Ishikawa (cell line): ENCODE measurements around the gene AHR.
A peak's percentile ranks its signal among the peaks of the same experiment; 100 is the strongest.

Experiments used
- CEBPB ChIP-seq: IDR thresholded peaks from 2 replicates; pipeline ENCODE4 v1.6.1; 2012
- CREB1 ChIP-seq: IDR thresholded peaks from 2 replicates; pipeline ENCODE4 v1.6.1; 2012; ENCODE audit warnings: low read depth
- EGR1 ChIP-seq: IDR thresholded peaks from 2 replicates; pipeline ENCODE4 v1.6.1; 2012
- EP300 ChIP-seq: IDR thresholded peaks from 2 replicates; pipeline ENCODE4 v1.6.1; 2012; ENCODE audit warnings: borderline replicate concordance
- FOXM1 ChIP-seq: IDR thresholded peaks from 2 replicates; pipeline ENCODE4 v1.6.1; 2012; ENCODE audit warnings: low read depth, borderline replicate concordance
- NFIC ChIP-seq: IDR thresholded peaks from 2 replicates; pipeline ENCODE4 v1.6.1; 2012
- RAD21 ChIP-seq: IDR thresholded peaks from 2 replicates; pipeline ENCODE4 v1.6.1; 2012; ENCODE audit warnings: low read depth
- TAF1 ChIP-seq: IDR thresholded peaks from 2 replicates; pipeline ENCODE4 v1.6.1; 2012; ENCODE audit warnings: low read depth, mild to moderate bottlenecking
- TCF12 ChIP-seq: IDR thresholded peaks from 2 replicates; pipeline ENCODE4 v1.6.1; 2012; ENCODE audit warnings: low read depth
- TEAD4 ChIP-seq: IDR thresholded peaks from 2 replicates; pipeline ENCODE4 v1.6.1; 2012
- YY1 ChIP-seq: IDR thresholded peaks from 2 replicates; pipeline ENCODE4 v1.6.1; 2012; ENCODE audit warnings: low read depth
- ZBTB7A ChIP-seq: IDR thresholded peaks from 2 replicates; pipeline ENCODE4 v1.6.1; 2012; ENCODE audit warnings: low read depth
- TF ChIP-seq, protein P1 (sequence below): IDR thresholded peaks from 2 replicates; pipeline ENCODE4 v1.6.1; 2012
- TF ChIP-seq, protein P2 (sequence below): IDR thresholded peaks from 2 replicates; pipeline ENCODE4 v1.6.1; 2012
- TF ChIP-seq, protein P3 (sequence below): IDR thresholded peaks from 2 replicates; pipeline ENCODE4 v1.6.1; 2012; ENCODE audit warnings: low read depth, mild to moderate bottlenecking

AHR gene

DNA sequence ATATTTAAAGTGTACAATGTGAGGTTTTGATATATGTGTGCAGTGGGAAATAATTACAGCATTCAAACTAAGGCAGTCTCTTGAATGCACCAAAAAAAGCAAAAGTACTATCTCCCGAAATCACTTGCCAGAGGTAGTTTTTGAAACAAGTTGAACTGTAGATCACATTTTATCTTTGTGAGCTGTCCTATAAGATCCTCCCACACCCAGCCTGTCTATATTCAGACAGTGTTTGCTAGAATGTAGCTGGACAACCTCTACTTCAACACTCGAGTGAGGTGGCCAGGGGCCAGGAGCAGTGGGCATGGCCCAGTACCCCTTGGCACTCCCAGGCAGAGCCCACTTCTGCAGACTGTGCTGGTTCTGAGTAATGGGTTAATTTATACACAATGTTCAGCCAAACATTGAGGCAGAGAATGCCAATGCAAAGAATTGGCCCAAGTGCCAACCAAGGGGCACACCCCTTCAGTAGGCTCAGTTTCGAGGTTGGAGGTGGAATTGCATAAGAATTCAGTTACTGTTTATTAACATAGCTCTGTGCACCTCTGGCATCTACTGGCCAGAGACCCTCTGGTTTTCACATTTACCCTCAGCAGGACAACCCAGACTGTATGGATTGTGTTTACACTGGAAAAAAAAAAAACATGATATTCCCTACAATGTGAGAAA, 70.5 kb downstream of the AHR start:
- TF ChIP-seq CEBPB = no peak
- TF ChIP-seq YY1 = no peak
- no peak for TF ChIP-seq CREB1
- no peak for TF ChIP-seq RAD21
- TF ChIP-seq TCF12 = no peak
- TF ChIP-seq, protein P1, sequence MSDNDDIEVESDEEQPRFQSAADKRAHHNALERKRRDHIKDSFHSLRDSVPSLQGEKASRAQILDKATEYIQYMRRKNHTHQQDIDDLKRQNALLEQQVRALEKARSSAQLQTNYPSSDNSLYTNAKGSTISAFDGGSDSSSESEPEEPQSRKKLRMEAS = no peak
- no peak for TF ChIP-seq NFIC
- TF ChIP-seq ZBTB7A = no peak
- TF ChIP-seq FOXM1 = no peak
- TF ChIP-seq, protein P2, sequence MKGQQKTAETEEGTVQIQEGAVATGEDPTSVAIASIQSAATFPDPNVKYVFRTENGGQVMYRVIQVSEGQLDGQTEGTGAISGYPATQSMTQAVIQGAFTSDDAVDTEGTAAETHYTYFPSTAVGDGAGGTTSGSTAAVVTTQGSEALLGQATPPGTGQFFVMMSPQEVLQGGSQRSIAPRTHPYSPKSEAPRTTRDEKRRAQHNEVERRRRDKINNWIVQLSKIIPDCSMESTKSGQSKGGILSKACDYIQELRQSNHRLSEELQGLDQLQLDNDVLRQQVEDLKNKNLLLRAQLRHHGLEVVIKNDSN = no peak
- TF ChIP-seq EP300 = no peak
- no peak for TF ChIP-seq TAF1
- TF ChIP-seq EGR1 = no peak
- no peak for TF ChIP-seq TEAD4
- TF ChIP-seq, protein P3, sequence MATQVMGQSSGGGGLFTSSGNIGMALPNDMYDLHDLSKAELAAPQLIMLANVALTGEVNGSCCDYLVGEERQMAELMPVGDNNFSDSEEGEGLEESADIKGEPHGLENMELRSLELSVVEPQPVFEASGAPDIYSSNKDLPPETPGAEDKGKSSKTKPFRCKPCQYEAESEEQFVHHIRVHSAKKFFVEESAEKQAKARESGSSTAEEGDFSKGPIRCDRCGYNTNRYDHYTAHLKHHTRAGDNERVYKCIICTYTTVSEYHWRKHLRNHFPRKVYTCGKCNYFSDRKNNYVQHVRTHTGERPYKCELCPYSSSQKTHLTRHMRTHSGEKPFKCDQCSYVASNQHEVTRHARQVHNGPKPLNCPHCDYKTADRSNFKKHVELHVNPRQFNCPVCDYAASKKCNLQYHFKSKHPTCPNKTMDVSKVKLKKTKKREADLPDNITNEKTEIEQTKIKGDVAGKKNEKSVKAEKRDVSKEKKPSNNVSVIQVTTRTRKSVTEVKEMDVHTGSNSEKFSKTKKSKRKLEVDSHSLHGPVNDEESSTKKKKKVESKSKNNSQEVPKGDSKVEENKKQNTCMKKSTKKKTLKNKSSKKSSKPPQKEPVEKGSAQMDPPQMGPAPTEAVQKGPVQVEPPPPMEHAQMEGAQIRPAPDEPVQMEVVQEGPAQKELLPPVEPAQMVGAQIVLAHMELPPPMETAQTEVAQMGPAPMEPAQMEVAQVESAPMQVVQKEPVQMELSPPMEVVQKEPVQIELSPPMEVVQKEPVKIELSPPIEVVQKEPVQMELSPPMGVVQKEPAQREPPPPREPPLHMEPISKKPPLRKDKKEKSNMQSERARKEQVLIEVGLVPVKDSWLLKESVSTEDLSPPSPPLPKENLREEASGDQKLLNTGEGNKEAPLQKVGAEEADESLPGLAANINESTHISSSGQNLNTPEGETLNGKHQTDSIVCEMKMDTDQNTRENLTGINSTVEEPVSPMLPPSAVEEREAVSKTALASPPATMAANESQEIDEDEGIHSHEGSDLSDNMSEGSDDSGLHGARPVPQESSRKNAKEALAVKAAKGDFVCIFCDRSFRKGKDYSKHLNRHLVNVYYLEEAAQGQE = no peak

DNA sequence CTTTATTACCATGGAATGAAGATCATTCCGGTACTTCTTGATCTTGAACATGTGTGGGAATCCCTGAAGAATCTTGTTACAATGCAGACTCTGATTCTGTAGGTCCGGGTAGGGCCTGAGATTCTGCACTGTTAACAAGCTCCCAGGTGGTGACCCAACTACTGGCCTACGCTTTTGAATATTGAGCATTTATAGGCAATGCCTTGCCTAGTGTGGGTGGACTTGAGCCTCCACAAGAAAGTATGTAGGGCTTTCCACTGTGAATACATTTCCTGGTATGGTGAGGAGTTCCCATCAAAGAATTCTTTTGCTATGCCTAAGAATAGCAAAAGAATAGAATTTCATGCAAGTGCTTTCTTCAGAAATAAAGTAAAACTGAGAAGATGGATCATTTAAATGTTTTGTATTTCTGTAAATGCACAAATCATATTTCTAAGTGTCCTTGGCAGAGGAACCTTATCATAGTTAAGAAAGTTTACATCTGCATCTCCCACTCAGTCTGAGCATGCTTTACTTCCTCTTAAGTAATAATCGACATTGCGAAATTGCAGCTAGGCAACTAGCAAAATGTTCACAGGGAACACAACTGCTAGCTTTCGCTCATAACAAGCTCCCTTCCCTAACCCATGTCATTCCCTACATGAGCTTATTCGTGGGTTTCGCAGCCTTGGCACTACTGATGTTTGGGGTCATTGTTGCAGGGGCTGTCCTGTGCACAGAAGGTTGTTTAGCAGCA, 71.4 kb downstream of the AHR start:
- peak; percentile 90 for TF ChIP-seq CEBPB
- no peak for TF ChIP-seq RAD21
- TF ChIP-seq EGR1 = no peak

DNA sequence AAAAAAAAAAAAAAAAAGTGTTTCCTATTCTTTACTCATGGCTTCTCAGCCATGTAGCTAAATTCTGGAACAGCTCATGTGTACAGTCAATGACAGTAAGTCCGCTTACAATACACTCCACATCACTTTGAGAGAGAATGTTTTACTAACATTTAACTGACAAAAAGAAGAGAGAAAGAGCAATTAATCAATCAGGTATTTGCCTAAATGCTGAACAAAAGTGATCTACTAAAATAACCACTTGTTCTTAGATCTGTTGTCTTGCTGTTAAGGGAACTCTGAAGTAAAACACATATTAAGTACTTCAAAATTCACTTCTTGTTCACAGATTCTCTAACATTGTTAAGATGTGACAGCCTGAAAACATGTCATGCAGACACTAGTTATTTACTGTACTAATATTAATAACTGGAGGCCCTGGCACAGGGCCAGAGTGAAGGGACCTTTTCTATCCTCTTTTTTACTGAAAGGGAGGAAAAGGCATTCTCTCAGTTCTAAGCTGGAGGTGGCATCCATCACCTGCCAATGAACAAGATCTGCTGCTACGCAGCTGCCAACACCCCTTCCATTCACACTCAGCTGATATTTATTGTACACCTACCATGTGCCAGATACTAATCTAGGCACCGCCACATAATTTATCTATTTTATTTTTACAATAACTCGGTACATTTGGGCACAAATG, 72.6 kb downstream of the AHR start:
- TF ChIP-seq FOXM1 (no peak), TCF12 (no peak), TAF1 (no peak), ZBTB7A (no peak), NFIC (no peak), TEAD4 (no peak)
- TF ChIP-seq, protein P2 = no peak
- TF ChIP-seq, protein P3 = no peak

DNA sequence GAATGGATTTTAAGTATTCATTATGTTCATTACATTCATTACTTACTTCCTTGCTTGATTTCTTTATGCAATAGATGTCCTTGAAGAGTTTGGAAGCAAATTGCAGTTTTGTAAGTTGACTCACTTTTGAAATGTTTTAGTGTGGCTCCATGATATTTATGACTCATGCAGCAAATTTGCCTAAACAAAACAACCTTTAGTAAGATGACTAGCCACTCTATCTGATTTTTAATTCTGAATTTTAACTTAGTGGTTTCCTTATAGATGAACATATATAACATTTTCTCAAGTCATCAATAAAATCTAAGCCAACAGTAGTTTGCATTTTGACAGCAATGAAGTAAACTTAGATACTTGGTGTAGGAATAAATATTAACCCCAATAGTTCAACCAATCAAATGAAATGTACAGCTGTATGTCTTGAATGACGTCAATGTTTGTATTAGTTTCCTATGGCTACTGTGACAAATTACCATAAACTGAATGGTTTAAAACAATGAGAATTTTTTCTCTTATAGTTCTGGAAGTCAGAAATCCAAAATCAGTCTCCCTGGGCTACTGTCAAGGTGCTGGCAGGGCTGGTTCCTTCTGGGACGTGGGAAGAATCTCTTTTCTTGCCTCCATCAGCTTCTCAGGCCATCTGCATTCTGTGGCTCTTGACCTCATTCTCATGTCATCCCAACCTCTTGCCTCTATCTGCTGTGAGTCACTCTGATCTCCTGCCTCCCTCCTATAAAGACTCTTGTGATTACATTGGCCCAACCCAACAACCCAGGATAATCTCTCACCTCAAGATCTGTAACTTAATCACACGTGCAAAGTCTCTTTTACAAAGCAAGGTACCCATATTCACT, 73.4 kb downstream of the AHR start:
- TF ChIP-seq TEAD4 = peak; percentile 25; the same call in 1 of the 2 replicates
- TF ChIP-seq EGR1 = no peak

DNA sequence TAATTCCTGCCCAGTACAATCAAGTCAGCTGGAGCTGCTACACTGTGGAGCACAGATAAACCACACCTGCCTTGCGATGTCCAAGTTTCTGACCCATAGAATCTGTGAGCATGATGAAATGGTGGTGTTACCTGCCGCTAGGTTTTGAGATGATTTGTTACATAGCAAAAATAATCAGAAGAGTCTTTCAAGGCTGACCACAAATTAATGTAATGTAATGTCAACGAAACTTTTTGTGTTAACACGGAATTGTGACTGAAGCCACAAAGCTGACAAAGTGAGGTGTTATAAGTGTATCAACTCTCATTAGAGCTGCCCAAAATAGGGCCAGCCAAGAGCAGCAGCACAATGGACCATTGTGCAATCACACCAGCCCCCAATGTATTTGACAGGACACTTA, 75.7 kb downstream of the AHR start:
- TF ChIP-seq TCF12 (no peak), TAF1 (no peak), RAD21 (no peak)
- TF ChIP-seq, protein P3 = no peak
